Amygdala (tissue), 56 donors: ENCODE data around the gene ZNF135.

Experiments
- DNase-seq, 56 donors: peaks; one replicate each; lab custom pipeline; 2025; lab: John Stamatoyannopoulos, UW

ZNF135 gene

DNA sequence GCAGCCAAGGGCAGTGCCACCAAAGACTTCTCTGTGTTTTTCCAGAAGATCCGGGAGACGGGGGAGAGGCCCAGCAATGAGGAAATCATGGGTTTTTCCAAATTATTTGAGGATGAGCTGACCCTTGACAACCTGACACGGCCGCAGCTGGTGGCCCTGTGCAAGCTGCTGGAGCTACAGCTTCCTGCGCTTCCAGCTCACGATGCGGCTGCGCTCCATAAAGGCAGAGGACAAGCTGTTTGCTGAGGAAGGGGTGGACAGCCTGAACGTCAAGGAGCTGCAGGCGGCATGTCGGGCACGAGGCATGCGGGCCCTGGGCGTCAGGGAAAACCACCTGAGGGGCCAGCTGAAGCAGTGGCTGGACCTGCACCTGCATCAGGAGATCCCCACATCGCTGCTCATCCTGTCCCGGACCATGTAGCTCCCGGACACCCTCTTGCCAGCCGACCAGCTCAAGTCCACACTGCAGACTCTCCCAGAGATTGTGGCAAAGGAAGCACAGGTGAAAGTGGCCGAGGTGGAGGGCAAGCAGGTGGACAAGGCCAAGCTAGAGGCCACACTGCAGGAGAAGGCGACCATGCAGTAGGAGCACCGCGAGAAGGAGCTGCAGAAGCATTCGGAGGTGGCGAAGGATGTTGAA is 13.6 kb upstream of the ZNF135 start:
- DNase-seq = no peak

DNA sequence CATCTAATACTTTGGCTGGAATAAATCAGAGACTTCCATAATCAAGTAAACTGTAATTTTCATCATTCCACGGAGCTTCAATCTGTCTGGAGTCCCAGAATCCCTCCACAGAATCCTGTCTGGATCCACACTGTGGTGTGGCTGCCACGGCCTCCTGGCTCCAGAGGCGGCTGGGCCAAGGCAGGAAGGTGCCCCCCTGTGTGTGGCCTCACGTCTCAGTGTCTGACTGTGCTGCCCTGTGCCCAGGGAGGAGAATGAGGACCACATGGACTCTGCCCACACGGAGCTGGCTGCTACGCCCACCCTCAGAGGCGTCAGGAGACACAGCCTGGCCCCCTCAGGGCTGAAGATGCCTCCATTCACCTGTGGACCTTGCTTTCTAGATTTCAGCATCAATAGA is 12.2 kb upstream of the ZNF135 start:
- no peak for DNase-seq

DNA sequence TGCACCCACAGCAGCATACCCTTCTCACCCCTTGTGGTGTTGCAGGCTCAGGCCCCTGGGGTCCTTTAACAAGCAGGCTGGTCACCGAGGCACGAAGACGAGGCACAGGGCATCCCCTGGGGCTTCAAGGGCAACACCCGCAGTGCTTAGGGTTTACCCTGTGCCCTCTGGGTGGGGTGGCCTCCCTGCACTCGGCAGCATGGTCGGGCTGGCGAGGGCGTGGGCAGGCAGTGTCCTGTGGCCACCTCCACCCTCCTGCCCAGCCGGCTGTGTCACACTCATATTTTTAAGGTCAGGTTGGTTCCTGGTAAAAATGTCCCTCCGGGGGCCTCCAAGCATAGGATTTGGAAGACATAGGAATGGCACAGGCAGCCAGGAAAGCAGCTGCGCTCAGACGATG is 11.4 kb upstream of the ZNF135 start:
- DNase-seq = no peak

DNA sequence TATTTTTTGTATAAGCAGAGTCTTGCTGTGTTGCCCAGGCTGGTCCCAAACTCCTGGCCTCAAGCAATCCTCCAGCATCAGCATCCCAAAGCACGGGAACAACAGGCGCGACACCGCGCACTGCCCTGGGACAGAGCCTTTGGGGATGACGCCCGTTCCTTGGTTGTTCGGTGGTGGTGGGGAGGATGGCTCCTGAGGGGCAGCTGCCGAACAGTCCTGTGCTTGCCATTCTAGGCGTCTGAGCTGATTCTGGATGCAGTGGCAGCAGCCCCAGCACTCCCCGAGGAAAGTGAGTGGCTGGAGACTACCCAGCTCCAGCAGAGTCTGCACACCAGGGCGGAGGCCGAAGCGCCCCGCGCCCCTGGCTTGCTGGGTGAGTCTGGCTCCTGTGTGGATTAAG is 6.8 kb upstream of the ZNF135 start:
- no peak for DNase-seq

DNA sequence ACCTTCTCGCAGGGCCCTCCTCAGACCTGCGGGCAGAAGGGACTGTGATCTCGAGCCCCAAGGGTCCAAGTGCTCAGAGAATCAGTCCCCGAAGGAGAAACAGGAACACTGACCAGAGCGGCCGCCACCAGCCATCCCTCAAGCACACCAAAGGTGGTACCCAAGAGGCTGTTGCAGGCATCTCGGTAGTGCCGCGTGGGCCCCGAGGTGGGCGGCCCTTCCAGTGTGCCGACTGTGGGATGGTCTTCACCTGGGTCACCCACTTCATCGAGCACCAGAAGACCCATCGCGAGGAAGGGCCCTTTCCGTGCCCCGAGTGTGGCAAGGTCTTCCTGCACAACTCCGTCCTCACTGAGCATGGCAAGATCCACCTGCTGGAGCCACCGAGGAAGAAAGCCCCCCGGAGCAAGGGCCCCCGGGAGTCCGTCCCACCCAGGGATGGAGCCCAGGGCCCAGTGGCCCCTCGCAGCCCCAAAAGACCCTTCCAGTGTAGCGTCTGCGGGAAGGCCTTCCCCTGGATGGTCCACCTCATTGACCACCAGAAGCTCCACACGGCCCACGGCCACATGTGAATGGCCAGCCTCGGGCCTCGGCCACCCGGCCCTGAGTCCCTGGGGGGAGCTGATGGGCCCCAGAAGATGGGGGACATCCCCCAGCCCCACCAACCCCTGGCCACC is 5.5 kb upstream of the ZNF135 start:
- no peak for DNase-seq

DNA sequence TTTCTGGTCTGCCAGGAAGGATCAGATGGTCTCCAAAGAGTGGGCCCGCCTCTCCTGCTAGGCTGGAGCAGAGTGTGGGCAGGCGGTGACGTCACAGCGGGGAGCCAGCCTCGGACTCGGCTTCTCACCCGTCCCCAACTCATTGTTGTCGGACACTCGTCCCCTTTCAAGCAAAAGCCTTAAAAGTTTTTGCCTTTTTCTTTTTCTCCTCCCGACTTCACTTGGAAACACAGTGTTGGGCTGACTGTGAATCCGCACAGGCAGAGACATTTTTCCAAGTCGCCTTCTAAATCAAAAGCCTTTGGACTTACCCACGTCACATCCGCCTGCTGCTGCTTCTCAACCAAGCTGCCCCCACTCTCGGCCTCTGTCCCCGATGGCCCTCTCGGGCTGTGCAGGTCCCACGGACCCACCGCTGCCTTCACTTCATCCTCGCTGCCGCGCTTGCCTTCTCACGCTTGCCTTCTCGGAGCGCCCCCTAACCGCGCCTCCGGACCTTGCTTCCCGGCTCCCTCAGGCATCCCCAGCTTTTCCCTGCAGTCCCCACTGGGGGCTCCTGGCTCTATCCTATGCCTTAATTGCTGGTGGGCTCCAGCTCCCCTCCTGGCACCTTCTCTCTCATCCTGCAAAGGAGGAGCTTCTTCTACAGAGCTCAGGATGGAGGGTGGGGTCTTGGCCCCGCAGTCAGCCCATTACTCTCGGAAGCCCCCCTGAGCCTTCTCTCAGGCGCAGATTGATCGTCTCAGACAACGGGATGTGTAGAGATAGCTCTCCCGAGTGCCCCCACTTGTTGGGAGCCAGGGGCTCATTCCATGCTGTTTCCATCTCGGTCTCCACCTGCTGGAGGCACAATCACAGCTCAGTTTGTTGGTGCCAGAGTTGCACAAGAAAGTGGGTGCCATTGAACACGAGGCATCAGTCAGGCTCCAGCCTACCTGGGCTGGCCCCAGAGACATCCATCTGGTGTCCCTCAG is 3.9 kb upstream of the ZNF135 start:
- peak in 49 of 56 donors; percentile 5 to 81 (median 48) for DNase-seq

DNA sequence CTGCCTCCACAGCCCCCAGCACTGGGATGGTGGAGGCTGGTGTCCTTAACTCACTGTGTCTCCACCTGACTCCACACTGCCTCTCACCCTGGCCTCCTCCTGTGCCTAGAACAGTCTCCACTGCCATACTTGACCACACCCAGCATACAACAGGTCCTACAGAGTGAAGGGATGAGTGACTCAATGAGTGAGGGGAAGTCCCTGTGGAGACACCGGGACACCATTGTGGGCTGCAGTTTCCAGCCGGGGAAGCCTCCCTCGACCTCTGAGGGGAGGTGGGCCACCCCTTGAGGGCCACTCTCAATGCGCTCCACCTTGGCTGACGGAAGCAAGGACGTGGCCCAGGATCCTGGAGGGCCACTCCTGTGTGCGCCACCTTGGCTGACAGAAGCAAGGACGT is 2.8 kb upstream of the ZNF135 start:
- no peak for DNase-seq

DNA sequence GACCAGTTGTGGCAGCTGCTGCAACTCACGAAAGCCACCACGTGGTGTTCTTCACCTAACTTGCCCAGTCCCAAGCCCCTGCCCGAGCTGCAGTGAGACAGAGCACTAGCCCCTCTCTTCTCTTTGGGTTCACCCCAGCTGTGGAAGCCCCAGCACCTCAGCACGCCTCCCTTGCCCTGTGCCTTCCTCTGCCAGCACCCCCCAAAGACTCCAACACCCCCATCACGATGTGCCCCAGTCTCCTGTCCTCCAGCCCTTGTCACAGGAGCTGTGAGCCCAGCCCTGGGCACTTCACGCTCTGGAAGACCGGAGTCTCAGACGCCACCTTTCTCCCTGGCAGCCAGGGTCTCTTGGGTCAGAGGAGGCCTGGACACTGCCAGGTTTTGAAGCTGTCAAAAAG is 2.2 kb upstream of the ZNF135 start:
- no peak for DNase-seq

DNA sequence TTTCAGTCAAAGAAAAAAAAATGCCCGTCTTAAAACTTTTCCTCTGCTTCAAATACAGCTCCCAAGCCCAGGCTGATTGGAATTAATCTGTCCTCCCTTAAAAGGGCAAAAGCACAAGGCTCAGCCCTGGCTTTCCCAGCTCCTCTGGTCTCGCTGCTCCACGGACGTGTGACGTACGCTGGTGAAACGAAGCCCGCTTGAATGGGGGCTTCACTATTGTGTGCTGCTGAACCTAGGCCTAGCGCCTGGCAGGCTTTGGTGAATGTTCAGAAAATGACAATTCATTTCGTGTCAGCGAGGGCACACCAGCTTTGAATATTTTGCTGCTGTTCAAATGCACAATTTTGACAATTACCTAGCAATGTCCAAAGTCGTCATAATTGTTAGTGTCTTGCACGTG is 615 bp upstream of the ZNF135 start:
- DNase-seq = peak in 5 of 56 donors; percentile 4 to 31 (median 25)

DNA sequence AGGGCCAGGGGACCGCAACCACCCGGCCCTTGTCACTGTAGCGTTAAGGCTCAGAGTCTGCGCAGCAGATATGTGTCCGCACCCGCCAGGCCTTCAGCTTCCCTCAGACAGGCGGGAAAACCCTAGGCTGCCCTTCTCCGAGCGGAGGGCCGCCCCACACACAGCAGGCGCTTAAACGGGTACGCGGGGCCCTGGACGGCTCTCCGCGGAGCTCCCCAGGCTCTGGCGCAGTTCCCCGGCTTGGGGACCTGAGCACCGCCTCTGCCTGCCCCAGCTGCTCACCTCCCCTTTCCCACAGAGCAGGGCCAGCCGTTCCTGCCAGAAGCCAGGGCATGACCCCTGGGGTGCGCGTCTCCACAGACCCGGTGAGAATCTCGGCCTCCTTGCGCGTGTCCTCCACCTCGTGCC is 593 bp downstream of the ZNF135 start:
- peak in 1 of 56 donors; percentile 32 for DNase-seq

DNA sequence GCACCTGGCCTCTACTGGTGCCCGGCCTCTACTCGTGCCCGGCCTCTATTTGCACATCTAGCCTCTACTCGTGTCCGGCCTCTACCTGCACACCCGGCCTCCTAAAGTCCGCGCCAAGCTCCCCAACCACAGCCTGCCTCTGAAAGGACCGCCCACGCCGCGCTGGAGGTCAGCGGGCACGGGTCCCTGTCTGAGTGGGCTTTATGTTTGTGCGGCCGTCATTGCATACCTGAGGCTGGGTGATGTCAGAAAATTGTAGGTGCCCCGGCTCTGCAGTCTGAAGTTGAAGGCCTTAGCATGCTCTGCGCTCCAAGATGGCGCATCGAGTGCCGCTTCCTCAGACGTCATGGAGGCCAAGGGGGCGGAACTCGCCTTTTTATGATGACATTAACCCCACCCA is 1.1 kb downstream of the ZNF135 start:
- no peak for DNase-seq

DNA sequence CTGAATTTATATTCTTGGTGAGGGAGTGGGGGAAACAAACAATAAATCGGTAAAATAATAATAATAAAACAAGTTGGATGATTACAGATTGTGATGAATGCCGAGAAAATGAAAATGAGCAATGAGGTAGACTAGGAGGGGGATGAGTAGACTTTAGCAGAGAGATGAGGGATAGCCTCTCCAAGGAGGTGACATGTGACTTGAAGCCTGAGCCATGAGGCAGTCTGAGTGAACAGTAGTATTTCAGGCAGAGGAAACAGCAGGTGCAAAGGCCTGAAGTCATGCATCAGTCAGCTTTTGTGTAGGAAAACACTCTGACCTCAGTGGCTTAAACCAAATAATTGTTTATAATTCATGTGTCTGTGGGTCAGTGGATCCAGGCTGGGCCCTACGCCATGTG is 4.6 kb downstream of the ZNF135 start:
- DNase-seq = no peak

DNA sequence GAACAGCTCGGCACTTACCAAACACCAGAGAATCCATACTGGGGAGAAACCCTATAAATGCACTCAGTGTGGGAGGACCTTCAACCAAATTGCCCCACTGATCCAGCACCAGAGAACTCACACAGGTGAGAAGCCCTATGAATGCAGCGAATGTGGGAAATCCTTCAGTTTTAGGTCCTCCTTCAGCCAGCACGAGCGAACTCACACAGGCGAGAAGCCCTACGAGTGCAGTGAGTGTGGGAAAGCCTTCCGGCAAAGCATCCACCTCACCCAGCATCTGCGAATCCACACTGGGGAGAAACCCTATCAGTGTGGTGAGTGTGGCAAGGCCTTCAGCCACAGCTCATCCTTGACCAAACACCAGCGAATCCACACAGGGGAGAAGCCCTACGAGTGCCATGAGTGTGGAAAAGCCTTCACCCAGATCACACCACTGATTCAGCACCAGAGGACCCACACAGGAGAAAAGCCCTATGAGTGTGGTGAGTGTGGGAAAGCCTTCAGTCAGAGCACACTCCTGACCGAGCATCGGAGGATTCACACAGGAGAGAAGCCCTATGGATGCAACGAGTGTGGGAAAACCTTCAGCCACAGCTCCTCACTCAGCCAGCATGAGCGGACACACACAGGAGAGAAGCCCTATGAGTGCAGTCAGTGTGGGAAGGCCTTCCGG is 8.3 kb downstream of the ZNF135 start:
- no peak for DNase-seq

DNA sequence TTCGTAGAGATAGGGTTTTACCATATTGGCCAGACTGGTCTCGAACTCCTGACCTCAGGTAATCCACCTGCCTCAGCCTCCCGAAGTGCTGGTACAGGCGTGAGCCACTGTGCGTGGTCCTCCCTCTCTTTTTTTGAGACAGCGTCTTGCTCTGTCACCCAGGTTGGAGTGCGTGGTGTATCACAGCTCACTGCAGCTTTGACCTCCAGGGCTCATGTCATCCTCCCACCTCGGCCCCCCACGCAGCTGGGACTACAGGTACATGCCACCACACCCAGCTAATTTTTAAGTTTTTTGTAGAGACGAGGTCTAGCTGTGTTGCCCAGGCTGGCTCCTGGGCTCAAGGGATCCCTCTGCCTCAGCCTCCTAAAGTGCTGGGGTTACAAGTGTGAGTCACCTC is 20.7 kb downstream of the ZNF135 start:
- DNase-seq = no peak

DNA sequence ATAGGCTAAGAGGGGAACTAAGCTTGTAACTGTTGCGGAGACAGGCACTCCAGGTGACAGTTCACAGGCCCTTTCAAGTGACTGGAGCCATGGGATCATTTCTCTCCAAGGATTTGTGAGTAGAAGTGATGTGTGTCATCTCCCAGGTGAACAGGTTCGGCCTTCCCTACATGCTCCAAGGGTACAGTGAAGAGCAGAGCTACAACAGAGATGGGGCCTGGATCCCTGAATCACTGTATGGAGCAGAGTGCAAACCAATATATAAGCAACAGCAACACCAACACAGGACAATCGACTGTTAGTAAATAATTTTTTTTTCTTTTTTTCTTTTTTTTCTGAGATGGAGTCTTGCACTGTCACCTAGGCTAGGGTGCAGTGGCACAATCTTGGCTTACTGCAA is 23.9 kb downstream of the ZNF135 start:
- no peak for DNase-seq

DNA sequence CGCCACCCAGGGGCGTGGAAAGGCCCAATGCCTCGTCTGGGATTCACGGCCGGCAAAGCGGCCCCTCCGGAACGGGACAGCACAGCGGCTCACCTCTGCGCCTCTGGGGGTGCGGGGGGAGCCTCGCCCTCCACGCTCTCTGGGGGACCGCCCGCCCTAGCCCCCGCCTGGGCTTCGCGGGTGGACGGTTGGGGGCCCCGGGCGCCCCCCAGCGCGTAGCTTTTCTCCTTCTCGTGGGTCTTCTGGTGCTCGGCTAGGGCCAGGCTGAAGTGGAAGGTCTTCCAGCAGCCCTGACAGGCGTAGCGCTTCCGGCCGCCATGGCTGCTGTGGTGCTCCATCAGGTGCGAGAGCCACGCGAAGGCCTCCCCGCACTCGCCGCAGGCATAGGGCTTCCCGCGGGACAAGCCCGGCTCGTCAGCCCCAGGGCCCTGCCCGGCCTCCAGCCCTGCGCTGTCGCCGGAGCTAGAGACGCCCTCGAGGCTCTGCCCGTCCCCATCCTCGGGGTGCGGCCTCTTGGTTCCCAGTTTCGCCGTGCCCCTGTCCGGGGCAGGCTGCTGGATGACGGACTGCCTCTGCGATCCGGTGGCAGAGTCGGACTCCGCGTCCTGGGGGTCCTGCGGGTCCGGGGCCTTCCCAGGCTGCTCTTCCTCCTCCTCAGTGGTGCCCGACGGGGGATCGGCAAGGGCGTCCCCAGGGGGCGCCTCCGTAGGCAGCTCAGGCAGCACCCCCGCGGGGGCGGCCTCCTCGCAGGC is 25.7 kb downstream of the ZNF135 start:
- DNase-seq = no peak

DNA sequence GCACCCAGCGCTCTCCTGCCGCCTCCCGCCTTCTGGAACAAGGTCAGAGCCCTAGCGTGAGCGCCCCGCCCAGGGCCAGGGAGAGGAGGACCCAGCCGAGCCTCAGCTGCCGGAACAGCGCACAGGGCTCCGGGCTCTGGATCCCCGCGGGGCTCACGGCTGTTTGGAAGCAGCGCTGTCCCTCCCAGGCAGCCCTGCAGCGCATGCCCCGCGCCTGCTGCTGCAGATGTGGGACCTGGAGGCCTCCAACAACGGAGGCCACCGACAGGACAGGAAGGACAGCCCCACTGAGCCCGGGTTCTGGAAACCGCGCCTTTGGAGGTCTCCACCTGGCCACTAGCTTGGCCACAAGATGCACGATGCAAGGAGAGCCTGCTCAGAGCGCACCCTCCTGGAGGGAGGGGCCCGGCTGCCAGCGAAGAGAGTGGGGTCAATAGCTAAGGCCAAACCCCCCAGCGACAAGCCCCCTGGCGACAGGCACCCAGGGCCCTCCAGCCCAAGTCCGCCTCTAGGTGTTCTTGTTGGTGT is 26.3 kb downstream of the ZNF135 start:
- no peak for DNase-seq

DNA sequence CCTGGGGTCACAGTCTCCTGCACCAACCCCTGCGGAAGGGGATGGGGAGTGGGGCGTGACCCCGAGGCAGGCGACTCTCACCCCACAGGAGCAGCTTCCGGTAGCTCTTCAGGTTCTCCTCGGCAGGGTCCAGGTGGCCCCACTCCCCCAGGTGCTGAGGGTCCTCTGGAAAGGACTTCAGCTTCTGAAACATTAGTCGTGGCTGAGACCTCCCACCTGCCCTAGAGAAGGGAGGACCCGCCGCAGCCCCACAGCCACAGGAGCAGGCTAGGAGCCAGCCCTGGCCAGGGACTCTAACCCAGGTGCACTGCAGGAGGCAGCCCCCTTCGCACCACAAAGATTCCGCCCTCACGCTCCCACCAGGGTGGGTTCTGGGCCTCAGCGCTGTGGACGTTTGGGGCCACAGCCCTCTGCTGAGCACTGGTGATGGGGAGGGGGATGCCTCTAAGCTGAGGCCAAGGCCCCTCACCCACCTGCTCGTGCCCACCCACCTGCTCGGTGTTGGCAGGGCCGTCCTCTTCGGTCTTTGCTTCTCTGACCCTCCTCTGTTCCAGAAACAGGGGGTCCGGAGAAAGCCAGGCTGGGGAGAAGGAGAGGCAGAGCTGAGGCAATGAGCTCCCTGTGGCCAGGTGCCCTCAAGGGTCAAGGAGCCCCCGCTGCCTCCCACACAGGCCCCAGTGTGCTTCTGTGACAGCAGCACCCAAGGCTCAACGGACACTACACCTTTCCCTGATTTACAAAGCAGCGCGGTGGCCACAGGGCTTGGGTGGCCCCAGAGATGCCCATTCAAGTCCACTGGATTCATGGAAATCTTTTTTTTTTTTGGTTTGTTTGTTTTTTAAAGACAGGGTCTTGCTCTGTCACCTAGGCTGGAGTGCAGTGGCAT is 28.0 kb downstream of the ZNF135 start:
- no peak for DNase-seq

DNA sequence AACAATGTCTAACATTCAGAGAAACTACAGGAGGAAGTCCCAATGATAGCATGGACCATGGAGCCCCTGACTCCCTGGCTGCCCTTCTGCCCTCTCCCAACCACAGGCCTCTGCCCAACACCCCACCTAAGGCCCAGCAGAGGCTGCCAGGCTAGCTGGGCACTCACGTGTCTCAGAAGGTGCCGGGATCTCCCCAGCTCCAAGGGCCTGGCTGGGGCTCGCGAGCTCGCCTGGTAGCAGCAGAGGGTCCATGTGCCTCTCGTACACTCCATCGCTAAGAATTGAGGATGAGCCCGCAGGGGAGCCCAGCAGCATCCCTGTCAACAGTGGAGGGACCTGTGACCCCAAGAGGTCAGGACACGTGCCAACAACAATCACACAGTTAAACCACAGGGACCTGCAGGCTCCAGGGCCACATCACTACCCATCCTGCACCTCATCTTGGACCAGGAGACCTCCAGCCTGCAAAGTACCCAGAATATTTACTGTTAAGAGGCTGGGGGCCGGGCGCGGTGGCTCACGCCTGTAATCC is 29.5 kb downstream of the ZNF135 start:
- DNase-seq = no peak
